ENCODE measurements around the gene SDS.

SDS gene

GRCh38 chr12:113388351-113388750 is 15.3 kb downstream of the SDS start:
- no peak for DNase-seq
- intact Hi-C loops (cut with DNase I): no loop called here

GRCh38 chr12:113387631-113388030 is 16.1 kb downstream of the SDS start:
- no peak for DNase-seq
- intact Hi-C loops (cut with DNase I): no loop called here

- no peak for DNase-seq
- intact Hi-C loops (cut with DNase I): no loop called here
These were observed 16.7 kb downstream of the SDS start for GRCh38 chr12:113386866-113387566.

GRCh38 chr12:113385282-113385882 is 18.3 kb downstream of the SDS start:
- DNase-seq: peak in 4 of 42 donors; percentile 12 to 33 (median 20)
- intact Hi-C loops (cut with DNase I): no loop called here

GRCh38 chr12:113384778-113385177 is 18.9 kb downstream of the SDS start:
- intact Hi-C loops (cut with DNase I): no loop called here
- no peak for DNase-seq

GRCh38 chr12:113382206-113382605 is 21.5 kb downstream of the SDS start:
- intact Hi-C loops (cut with DNase I): no loop called here
- DNase-seq: no peak

GRCh38 chr12:113381220-113381619 is 22.5 kb downstream of the SDS start:
- DNase-seq: peak in 6 of 42 donors; percentile 18 to 54 (median 44)
- intact Hi-C loops (cut with DNase I): no loop called here

GRCh38 chr12:113378291-113378690 is 25.4 kb downstream of the SDS start:
- no peak for DNase-seq
- intact Hi-C loops (cut with DNase I): no loop called here

- intact Hi-C loops (cut with DNase I): no loop called here
- DNase-seq: no peak
These were observed 28.8 kb downstream of the SDS start for GRCh38 chr12:113374823-113375428.

GRCh38 chr12:113373969-113374368 is 29.7 kb downstream of the SDS start:
- intact Hi-C loops (cut with DNase I): no loop called here
- DNase-seq: no peak

- no peak for DNase-seq
- intact Hi-C loops (cut with DNase I): no loop called here
These were observed 30.2 kb downstream of the SDS start for GRCh38 chr12:113373440-113373839.

GRCh38 chr12:113372371-113372770 is 31.3 kb downstream of the SDS start:
- intact Hi-C loops (cut with DNase I): no loop called here
- DNase-seq: no peak

GRCh38 chr12:113371808-113372207 is 31.9 kb downstream of the SDS start:
- intact Hi-C loops (cut with DNase I): no loop called here
- DNase-seq: no peak

GRCh38 chr12:113370923-113371682 is 32.6 kb downstream of the SDS start:
- intact Hi-C loops (cut with DNase I): no loop called here
- DNase-seq: no peak

GRCh38 chr12:113369391-113369985 is 34.2 kb downstream of the SDS start:
- intact Hi-C loops (cut with DNase I): no loop called here
- DNase-seq: peak in 3 of 42 donors; percentile 19 to 55 (median 46)

- intact Hi-C loops (cut with DNase I): no loop called here
These were observed 35.4 kb downstream of the SDS start for GRCh38 chr12:113368331-113368730.

GRCh38 chr12:113366827-113367226 is 36.9 kb downstream of the SDS start:
- no peak for DNase-seq
- intact Hi-C loops (cut with DNase I): no loop called here

More at GRCh38 chr12:113368331-113368730, 35.4 kb downstream of the SDS start:
- DNase-seq: peak in 1 of 42 donors; percentile 43

GRCh38 chr12:113365639-113366395 is 37.9 kb downstream of the SDS start:
- intact Hi-C loops (cut with DNase I): no loop called here
- no peak for DNase-seq

- intact Hi-C loops (cut with DNase I): no loop called here
- DNase-seq: no peak
These were observed 39.0 kb downstream of the SDS start for GRCh38 chr12:113364698-113365097.
